ENCODE results near the gene CLSTN2. TPM values are rescaled to one million over a fixed set of nuclear protein-coding genes. Genes with fewer than 3 reads are reported as not detected.
A peak's percentile ranks its signal among the peaks of the same experiment; 100 is the strongest.

CLSTN2 gene
- total and polyA plus RNA-seq, 2 experiments from 2014 or later, result 3.5 to 7.0 TPM

- no peaks in the 10 kb centered on the region for H3K9me3 ChIP-seq (ENCODE audit: low read depth)
- TF ChIP-seq CTCF (IDR thresholded peaks at IDR 0.05; ENCODE audit: low read depth, low read length), result no peak
- no peaks in the 10 kb centered on the region for H3K27me3 ChIP-seq
- H3K27ac ChIP-seq, result no peak overlapping the region
- H3K4me1 ChIP-seq (ENCODE audit: low read depth), result peaks cover 5% of the 10 kb centered on the region
- DNase-seq (ENCODE audit: low read depth in 1 of 2, low spot score in 1 of 2), result no peak
- H3K4me3 ChIP-seq, result no peak overlapping the region
- no peaks in the 10 kb centered on the region for H3K36me3 ChIP-seq
Measured at GRCh38 chr3:140384028-140384771, 449.2 kb downstream of the CLSTN2 start.

GRCh38 chr3:140384876-140385275 is 449.9 kb downstream of the CLSTN2 start:
- H3K27ac ChIP-seq, result no peak overlapping the region
- H3K27me3 ChIP-seq, result no peaks in the 10 kb centered on the region
- H3K4me1 ChIP-seq (ENCODE audit: low read depth), result peaks cover 5% of the 10 kb centered on the region
- TF ChIP-seq CTCF (IDR thresholded peaks at IDR 0.05; ENCODE audit: low read depth, low read length), result no peak
- DNase-seq (ENCODE audit: low read depth in 1 of 2, low spot score in 1 of 2), result no peak
- H3K36me3 ChIP-seq, result no peaks in the 10 kb centered on the region
- no peak overlapping the region for H3K4me3 ChIP-seq
- no peaks in the 10 kb centered on the region for H3K9me3 ChIP-seq (ENCODE audit: low read depth)

GRCh38 chr3:140386357-140387100 is 451.5 kb downstream of the CLSTN2 start:
- H3K9me3 ChIP-seq (ENCODE audit: low read depth), result no peaks in the 10 kb centered on the region
- TF ChIP-seq CTCF (IDR thresholded peaks at IDR 0.05; ENCODE audit: low read depth, low read length), result no peak
- H3K27ac ChIP-seq, result no peak overlapping the region
- H3K27me3 ChIP-seq, result no peaks in the 10 kb centered on the region
- peak; percentile 14 to 40 for DNase-seq (ENCODE audit: low read depth in 1 of 2, low spot score in 1 of 2)
- H3K4me1 ChIP-seq (ENCODE audit: low read depth), result peaks cover 5% of the 10 kb centered on the region
- H3K4me3 ChIP-seq, result no peak overlapping the region
- no peaks in the 10 kb centered on the region for H3K36me3 ChIP-seq

GRCh38 chr3:140387244-140387643 is 452.3 kb downstream of the CLSTN2 start:
- H3K9me3 ChIP-seq (ENCODE audit: low read depth), result no peaks in the 10 kb centered on the region
- H3K27ac ChIP-seq, result no peak overlapping the region
- no peak for DNase-seq (ENCODE audit: low read depth in 1 of 2, low spot score in 1 of 2)
- no peak for TF ChIP-seq CTCF (IDR thresholded peaks at IDR 0.05; ENCODE audit: low read depth, low read length)
- H3K36me3 ChIP-seq, result no peaks in the 10 kb centered on the region
- no peak overlapping the region for H3K4me3 ChIP-seq
- H3K4me1 ChIP-seq (ENCODE audit: low read depth), result peaks cover 5% of the 10 kb centered on the region
- H3K27me3 ChIP-seq, result no peaks in the 10 kb centered on the region

GRCh38 chr3:140388202-140388922 is 453.4 kb downstream of the CLSTN2 start:
- Histone ChIP-seq H3K36me3 (no peaks in the 10 kb centered on the region), H3K27me3 (no peaks in the 10 kb centered on the region), H3K27ac (no peak overlapping the region), H3K4me3 (no peak overlapping the region), H3K9me3 (ENCODE audit: low read depth) (no peaks in the 10 kb centered on the region), H3K4me1 (ENCODE audit: low read depth) (peaks cover 5% of the 10 kb centered on the region)
- TF ChIP-seq CTCF (IDR thresholded peaks at IDR 0.05; ENCODE audit: low read depth, low read length), result no peak
- DNase-seq (ENCODE audit: low read depth in 1 of 2, low spot score in 1 of 2), result no peak

Measured in cardiac muscle cell (in vitro differentiated cells and primary cell).